CD4-positive, CD25-positive, alpha-beta regulatory T cell (primary cell): ENCODE measurements around the gene SVIL. TPM values are rescaled to one million over a fixed set of nuclear protein-coding genes. Genes with fewer than 3 reads are reported as not detected.
A peak's percentile ranks its signal among the peaks of the same experiment; 100 is the strongest.
"Not testable (repeated sequence)": the region's sequence is repeated elsewhere in the genome, so short reads cannot be mapped to it uniquely, and the experiment has no call there.

Source experiments
- ATAC-seq, 2 donors: fragments of 150-1000 bp; cut with Tn5 transposase; one replicate each; pipeline ENCODE4 v1.10.0; 2021; ENCODE audit warnings: low read depth in 2 of 2, moderate number of reproducible peaks in 2 of 2, moderate library complexity in 1 of 2
- DNase-seq, 3 donors: peaks; one replicate each; pipeline versions ENCODE4 v3.0.0 to v3.0.0-alpha.2; 2012 to 2022; ENCODE audit warnings: mixed read lengths in 1 of 3
- H3K27ac ChIP-seq: one replicate; pipeline ENCODE4 v1.7.0; 2013; ENCODE audit warnings: mild to moderate bottlenecking, low read length; ENCODE audit not compliant: insufficient read depth, poor library complexity, severe bottlenecking
- H3K27me3 ChIP-seq: one replicate; pipeline ENCODE4 v1.7.0; 2013; ENCODE audit warnings: low read length; ENCODE audit not compliant: control insufficient read depth, insufficient read depth
- H3K36me3 ChIP-seq: one replicate; pipeline ENCODE4 v1.7.0; 2013; ENCODE audit warnings: mild to moderate bottlenecking, low read length, moderate library complexity; ENCODE audit not compliant: control insufficient read depth, insufficient read depth
- H3K4me1 ChIP-seq: 2 replicates; pipeline ENCODE4 v1.7.0; 2013; ENCODE audit warnings: mild to moderate bottlenecking, low read length; ENCODE audit not compliant: insufficient read depth, control insufficient read depth, poor library complexity, severe bottlenecking
- H3K4me3 ChIP-seq: one replicate; pipeline ENCODE4 v1.7.0; 2013; ENCODE audit warnings: low read depth, mild to moderate bottlenecking, low read length, moderate library complexity
- H3K9me3 ChIP-seq, 2 experiments: 1 replicate in 1 of 2; 2 replicates in 1 of 2; pipeline ENCODE4 v1.7.0; 2013; ENCODE audit warnings: low read length in 2 of 2, mild to moderate bottlenecking in 1 of 2, moderate library complexity in 1 of 2; ENCODE audit not compliant: control insufficient read depth in 2 of 2
- H3K27ac Mint-ChIP-seq, 3 donors: one replicate each; pipeline ENCODE4 v1.8.0; 2020 to 2022; ENCODE audit warnings: mild to moderate bottlenecking in 3 of 3, mixed read lengths in 3 of 3, moderate library complexity in 2 of 3
- H3K27me3 Mint-ChIP-seq: one replicate; pipeline ENCODE4 v1.8.0; 2022; ENCODE audit warnings: mild to moderate bottlenecking, mixed read lengths
- H3K36me3 Mint-ChIP-seq: one replicate; pipeline ENCODE4 v1.8.0; 2020; ENCODE audit warnings: mixed read lengths
- H3K4me1 Mint-ChIP-seq, 4 donors: one replicate each; pipeline ENCODE4 v1.8.0; 2020 to 2022; ENCODE audit warnings: mixed read lengths in 4 of 4, mild to moderate bottlenecking in 1 of 4
- H3K4me3 Mint-ChIP-seq, 4 donors: one replicate each; pipeline ENCODE4 v1.8.0; 2020 to 2022; ENCODE audit warnings: mild to moderate bottlenecking in 4 of 4, mixed read lengths in 4 of 4, moderate library complexity in 3 of 4
- H3K9me3 Mint-ChIP-seq, 7 donors: one replicate each; pipeline ENCODE4 v1.8.0; 2020 to 2022; ENCODE audit warnings: mixed read lengths in 7 of 7, mild to moderate bottlenecking in 3 of 7, moderate library complexity in 2 of 7
- polyA plus RNA-seq, 4 donors: library from polyadenylated mRNA; unstranded; fragments of 300-500 nt; fragmentation: Illumina TruSeq; gene quantifications; one replicate each; pipeline ENCODE4 v1.2.3, GENCODE V29; 2021
- total RNA-seq: library from RNA; stranded (reverse); gene quantifications from one replicate; pipeline ENCODE4 v1.2.3, GENCODE V29; 2022

The SVIL gene
- total and polyA plus RNA-seq, 5 donors from 2014 or later = 0.49 to 12.3 (median 3.8) TPM

DNA sequence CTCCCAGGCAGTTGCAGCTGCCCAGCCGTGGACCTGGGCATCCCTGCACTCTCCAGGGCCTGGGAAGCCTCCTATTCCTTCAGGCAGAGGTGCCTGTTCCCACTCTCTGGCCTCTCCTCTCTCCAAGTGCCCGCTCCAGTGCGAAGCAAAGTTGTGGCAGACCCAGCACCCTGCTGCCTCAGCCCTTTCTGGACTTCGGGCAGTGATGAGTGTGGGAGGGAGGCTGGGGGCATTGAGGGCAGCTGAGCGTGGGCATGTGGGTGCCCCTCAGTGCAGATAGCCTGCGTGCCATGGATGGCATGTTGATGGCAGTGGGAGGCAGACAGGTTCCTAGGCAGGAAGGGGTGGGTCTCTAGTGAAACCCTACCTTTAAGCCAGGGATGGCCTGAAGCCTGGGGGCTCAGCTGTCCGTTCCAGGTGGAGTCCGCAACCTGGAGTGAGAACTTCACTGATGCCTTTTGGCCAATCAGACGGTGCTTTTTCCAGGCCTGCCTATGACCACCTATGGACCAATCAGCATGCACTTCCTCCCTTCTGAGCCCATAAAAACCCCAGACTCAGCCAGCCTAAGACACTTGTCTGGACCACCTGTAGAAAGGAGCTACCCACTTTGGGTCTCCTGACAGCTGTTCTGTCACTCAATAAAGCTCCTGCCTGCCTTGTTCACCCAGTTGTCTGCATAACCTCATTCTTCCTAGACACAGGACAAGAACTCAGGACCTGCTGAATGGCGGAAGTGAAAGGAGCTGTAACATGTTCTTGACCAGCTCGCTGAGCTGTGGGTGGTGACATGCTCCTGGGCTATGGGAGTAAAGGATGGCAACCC lies 26.1 kb downstream of the SVIL start:
- Histone ChIP-seq H3K4me3 (no peak overlapping the region), H3K36me3 (no peaks in the 10 kb centered on the region), H3K27me3 (no peaks in the 10 kb centered on the region), H3K27ac (no peak overlapping the region), H3K4me1 (no peaks in the 10 kb centered on the region), H3K9me3 (no peaks in the 10 kb centered on the region)
- no peak for ATAC-seq
- no peaks in the 10 kb centered on the region for H3K27me3 Mint-ChIP-seq
- peaks cover 15% of the 10 kb centered on the region for H3K36me3 Mint-ChIP-seq
- DNase-seq = no peak
- H3K27ac Mint-ChIP-seq = no peak overlapping the region
- no peak overlapping the region for H3K4me3 Mint-ChIP-seq
- H3K4me1 Mint-ChIP-seq = peaks cover 0 to 8% (median 0%) of the 10 kb centered on the region in 4 donors
- peaks cover 0 to 5% (median 0%) of the 10 kb centered on the region in 7 donors for H3K9me3 Mint-ChIP-seq

- H3K36me3 Mint-ChIP-seq = peaks cover 15% of the 10 kb centered on the region
- Histone ChIP-seq H3K4me1 (no peaks in the 10 kb centered on the region), H3K36me3 (no peaks in the 10 kb centered on the region), H3K9me3 (no peaks in the 10 kb centered on the region), H3K4me3 (no peak overlapping the region), H3K27me3 (no peaks in the 10 kb centered on the region), H3K27ac (no peak overlapping the region)
- ATAC-seq (no peak), DNase-seq (no peak)
- H3K9me3 Mint-ChIP-seq = peaks cover 0 to 5% (median 0%) of the 10 kb centered on the region in 7 donors
- H3K27me3 Mint-ChIP-seq = no peaks in the 10 kb centered on the region
- H3K27ac Mint-ChIP-seq = no peak overlapping the region
- peaks cover 0 to 8% (median 0%) of the 10 kb centered on the region in 4 donors for H3K4me1 Mint-ChIP-seq
- H3K4me3 Mint-ChIP-seq = no peak overlapping the region
These were observed 26.7 kb downstream of the SVIL start for GRCh38 chr10:29608062-29608461.

DNA sequence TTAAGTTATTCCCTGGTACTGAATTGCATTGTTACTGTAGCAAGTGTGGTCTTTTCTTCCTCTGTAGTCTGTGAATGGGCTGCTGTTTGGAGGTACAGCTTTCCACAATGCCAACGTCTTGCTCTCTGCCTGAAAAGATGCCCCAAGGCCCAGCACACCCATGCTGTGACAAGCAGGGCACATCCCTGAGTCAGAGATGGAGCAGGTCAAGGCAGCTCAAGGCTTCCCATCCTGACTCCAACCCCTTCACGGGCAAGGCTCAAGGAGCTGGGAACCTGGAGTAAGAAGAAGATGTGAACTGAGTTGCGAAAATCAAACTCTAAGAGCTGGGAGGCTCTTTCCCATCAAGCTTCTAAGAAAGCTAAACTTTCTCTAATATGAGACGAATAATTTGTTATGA lies 27.2 kb downstream of the SVIL start:
- no peak overlapping the region for H3K27ac ChIP-seq
- H3K27me3 ChIP-seq = no peaks in the 10 kb centered on the region
- Mint-ChIP-seq H3K4me1 (peaks cover 0 to 8% (median 0%) of the 10 kb centered on the region in 4 donors), H3K27ac (peak overlapping the region in 2 of 3 donors; percentile 34 to 52), H3K27me3 (no peaks in the 10 kb centered on the region), H3K36me3 (peaks cover 15% of the 10 kb centered on the region), H3K4me3 (no peak overlapping the region), H3K9me3 (peaks cover 0 to 5% (median 0%) of the 10 kb centered on the region in 7 donors)
- DNase-seq (no peak), ATAC-seq (no peak)
- no peak overlapping the region for H3K4me3 ChIP-seq
- H3K36me3 ChIP-seq = no peaks in the 10 kb centered on the region
- H3K4me1 ChIP-seq = no peaks in the 10 kb centered on the region
- H3K9me3 ChIP-seq = no peaks in the 10 kb centered on the region

- not testable (repeated sequence) for ATAC-seq, DNase-seq, H3K36me3 ChIP-seq, H3K27ac ChIP-seq, H3K9me3 ChIP-seq, H3K9me3 Mint-ChIP-seq, H3K27me3 Mint-ChIP-seq, H3K4me1 Mint-ChIP-seq, H3K27me3 ChIP-seq, H3K4me3 ChIP-seq, H3K4me3 Mint-ChIP-seq, H3K27ac Mint-ChIP-seq, H3K4me1 ChIP-seq
- H3K36me3 Mint-ChIP-seq = peaks cover 15% of the 10 kb centered on the region
These were observed 28.1 kb downstream of the SVIL start for GRCh38 chr10:29606693-29607092.

DNA sequence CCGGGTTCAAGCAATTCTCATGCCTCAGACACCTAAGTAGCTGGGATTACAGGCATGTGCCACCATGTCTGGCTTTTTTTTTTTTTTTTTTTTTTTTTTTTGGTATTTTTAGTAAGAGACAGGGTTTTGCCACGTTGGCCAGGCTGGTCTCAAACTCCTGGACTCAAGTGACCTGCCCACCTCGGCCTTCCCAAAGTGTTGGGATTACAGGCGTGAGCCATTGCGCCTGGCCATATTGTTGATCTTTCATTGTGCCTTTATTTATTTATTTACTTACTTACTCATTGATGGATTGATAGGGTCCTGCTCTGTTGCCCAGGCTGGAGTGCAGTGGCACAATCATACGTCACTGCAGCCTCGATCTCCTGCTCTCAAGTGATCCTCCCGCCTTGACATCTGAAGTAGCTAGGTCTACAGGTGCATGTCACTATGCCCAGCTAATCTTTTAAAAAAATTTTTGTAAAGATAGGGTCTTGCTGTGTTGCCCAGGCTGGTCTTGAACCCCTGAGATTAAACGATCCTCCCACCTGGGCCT lies 30.4 kb downstream of the SVIL start:
- DNase-seq = no peak
- Mint-ChIP-seq H3K36me3 (no peaks in the 10 kb centered on the region), H3K4me1 (peaks cover 0 to 2% (median 0%) of the 10 kb centered on the region in 4 donors), H3K9me3 (no peaks in the 10 kb centered on the region), H3K4me3 (no peak overlapping the region), H3K27ac (no peak overlapping the region), H3K27me3 (no peaks in the 10 kb centered on the region)
- ATAC-seq = no peak
- H3K4me1 ChIP-seq = no peaks in the 10 kb centered on the region
- no peaks in the 10 kb centered on the region for H3K9me3 ChIP-seq
- H3K27ac ChIP-seq = no peak overlapping the region
- H3K4me3 ChIP-seq = no peak overlapping the region
- H3K27me3 ChIP-seq = no peaks in the 10 kb centered on the region
- no peaks in the 10 kb centered on the region for H3K36me3 ChIP-seq

DNA sequence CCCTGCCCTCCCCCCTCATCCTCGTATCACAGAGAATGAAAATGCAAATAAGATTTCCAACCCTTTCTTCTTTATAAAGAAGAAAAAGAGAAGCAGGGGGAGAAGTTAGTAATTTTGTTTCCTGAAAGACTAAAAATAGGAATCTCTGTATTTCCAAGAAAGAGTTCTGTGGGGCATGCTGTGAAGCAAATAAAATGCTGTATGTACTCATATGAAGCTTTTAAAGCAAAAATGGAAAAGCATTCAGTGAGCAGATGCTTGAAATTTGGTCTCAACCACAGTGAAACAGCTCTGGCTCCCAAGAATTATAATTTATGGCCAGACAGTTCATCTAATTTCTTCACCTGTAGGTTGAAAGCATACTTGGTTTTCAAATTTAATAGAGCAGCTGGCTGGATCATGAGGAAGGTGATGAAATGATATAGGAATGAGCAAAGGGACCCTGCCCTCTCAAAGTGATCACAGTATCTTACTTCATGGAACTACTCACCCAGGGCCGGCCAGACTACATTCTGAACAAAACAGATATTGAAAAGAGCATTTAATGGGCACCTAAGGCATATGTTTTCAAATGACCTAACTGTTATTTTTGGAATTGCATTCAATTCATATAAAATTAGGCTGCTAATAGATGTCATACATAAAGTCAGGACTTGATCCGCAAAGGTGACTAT lies 31.4 kb downstream of the SVIL start:
- H3K27me3 ChIP-seq = no peaks in the 10 kb centered on the region
- H3K4me1 Mint-ChIP-seq = peaks cover 0 to 2% (median 0%) of the 10 kb centered on the region in 4 donors
- peak overlapping the region in 1 of 3 donors; percentile 11 for H3K27ac Mint-ChIP-seq
- ATAC-seq (no peak), DNase-seq (no peak)
- H3K4me3 ChIP-seq = no peak overlapping the region
- no peaks in the 10 kb centered on the region for H3K9me3 Mint-ChIP-seq
- H3K27ac ChIP-seq = no peak overlapping the region
- no peaks in the 10 kb centered on the region for H3K9me3 ChIP-seq
- H3K4me1 ChIP-seq = no peaks in the 10 kb centered on the region
- no peaks in the 10 kb centered on the region for H3K36me3 ChIP-seq
- H3K27me3 Mint-ChIP-seq = no peaks in the 10 kb centered on the region
- H3K36me3 Mint-ChIP-seq = no peaks in the 10 kb centered on the region
- H3K4me3 Mint-ChIP-seq = no peak overlapping the region

DNA sequence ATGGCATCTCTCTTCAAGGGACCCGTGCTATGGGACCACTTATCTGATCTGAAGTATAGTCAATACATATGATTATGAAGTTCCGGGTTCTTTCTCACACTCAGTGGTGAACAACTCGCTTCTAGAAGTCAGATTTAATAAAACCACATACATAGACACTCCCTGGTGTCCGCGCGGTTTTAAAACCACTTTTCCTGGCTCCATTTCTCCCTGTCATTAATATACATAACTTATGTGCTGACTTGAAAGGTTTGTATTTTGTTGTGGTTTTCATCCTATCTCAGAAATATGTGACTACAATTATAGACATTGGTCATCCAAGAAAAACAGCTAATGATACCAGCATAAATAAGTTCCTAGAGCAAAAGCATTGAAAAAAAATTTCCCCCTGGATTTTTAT lies 34.0 kb downstream of the SVIL start:
- no peaks in the 10 kb centered on the region for H3K27me3 ChIP-seq
- Mint-ChIP-seq H3K36me3 (no peaks in the 10 kb centered on the region), H3K27me3 (no peaks in the 10 kb centered on the region), H3K9me3 (no peaks in the 10 kb centered on the region), H3K27ac (peak overlapping the region in 1 of 3 donors; percentile 8), H3K4me1 (peaks cover 0 to 2% (median 0%) of the 10 kb centered on the region in 4 donors), H3K4me3 (no peak overlapping the region)
- H3K27ac ChIP-seq = no peak overlapping the region
- H3K4me1 ChIP-seq = no peaks in the 10 kb centered on the region
- no peak overlapping the region for H3K4me3 ChIP-seq
- H3K36me3 ChIP-seq = no peaks in the 10 kb centered on the region
- DNase-seq = no peak
- ATAC-seq = no peak
- H3K9me3 ChIP-seq = no peaks in the 10 kb centered on the region
